ENCODE data around the gene GLA. TPM values are rescaled to one million over a fixed set of nuclear protein-coding genes. Genes with fewer than 3 reads are reported as not detected.
A peak's percentile ranks its signal among the peaks of the same experiment; 100 is the strongest.

Gene GLA
- total RNA-seq, 2 donors from 2014 or later, result 9.7 to 11.8 TPM

- H3K9me3 ChIP-seq, result no peaks in the 10 kb centered on the region
- peaks cover 0 to 5% of the 10 kb centered on the region in 2 donors for H3K4me1 ChIP-seq
- peak within 1 kb of the TSS; percentile 61 to 78 for H3K4me3 ChIP-seq
- TF ChIP-seq CTCF (IDR thresholded peaks at IDR 0.05), result no peak
- H3K36me3 ChIP-seq, result no peaks in the 10 kb centered on the region
- peak; percentile 81 for DNase-seq (ENCODE audit: low spot score)
- H3K27ac ChIP-seq, result peak within 1 kb of the TSS; percentile 80 to 94
- no peaks in the 10 kb centered on the region for H3K27me3 ChIP-seq
Measured at GRCh38 chrX:101348452-101349192, 59.1 kb downstream of the GLA start, which contains the start of gene TIMM8A. TIMM8A (minus strand) TSS chrX:101348742; CDS start chrX:101348664, 78 bp downstream.

- no peak for TF ChIP-seq CTCF (IDR thresholded peaks at IDR 0.05)
- DNase-seq (ENCODE audit: low spot score), result no peak
Measured at GRCh38 chrX:101347859-101348451, 59.8 kb downstream of the GLA start.

More at GRCh38 chrX:101347859-101348451, 59.8 kb downstream of the GLA start:
- Histone ChIP-seq H3K36me3 (no peaks in the 10 kb centered on the region), H3K27me3 (no peaks in the 10 kb centered on the region), H3K4me1 (peaks cover 0 to 5% of the 10 kb centered on the region in 2 donors), H3K4me3 (peak overlapping the region; percentile 61 to 78), H3K9me3 (no peaks in the 10 kb centered on the region), H3K27ac (peak overlapping the region; percentile 80 to 94)

Other genes starting within 250 kb of the GLA start
- under 1 TPM in 1 of 2 donors, not detected in 1; 0.04 TPM for gene DRP2, start 188.1 kb downstream of the GLA start, total RNA-seq
- not detected for gene TAF7L, start 116.6 kb downstream of the GLA start, total RNA-seq
- 1 to 10 TPM; 4.5 to 6.3 TPM for gene TIMM8A, start 59.2 kb downstream of the GLA start, total RNA-seq
- 1 to 10 TPM; 2.1 to 2.4 TPM for gene BTK, start 21.7 kb downstream of the GLA start, total RNA-seq
- 1,000 to 10,000 TPM in 1 of 2 donors, 100 to 1,000 TPM in 1; 495 to 1,021 TPM for gene RPL36A, start 16.9 kb downstream of the GLA start, total RNA-seq
- 10 to 100 TPM; 40.5 to 48.5 TPM for gene HNRNPH2, start 297 bp upstream of the GLA start, total RNA-seq
- gene ARMCX4, start 77.5 kb upstream of the GLA start, total RNA-seq, result 1 to 10 TPM; 5.9 to 9.5 TPM
- gene ARMCX1, start 142.6 kb upstream of the GLA start, total RNA-seq, result 10 to 100 TPM; 27.2 to 33.4 TPM
- gene ARMCX6, start 210.1 kb upstream of the GLA start, total RNA-seq, result 10 to 100 TPM; 12.3 to 18.9 TPM
- gene ARMCX3, start 215.2 kb upstream of the GLA start, total RNA-seq, result 10 to 100 TPM; 40.6 to 57.7 TPM